ENCODE measurements around the gene ENO4. TPM values are rescaled to one million over a fixed set of nuclear protein-coding genes. Genes with fewer than 3 reads are reported as not detected.

Gene ENO4
- total RNA-seq, 4 donors from 2014 or later = 0.21 to 1.2 (median 0.39) TPM; not detected in 1

DNA sequence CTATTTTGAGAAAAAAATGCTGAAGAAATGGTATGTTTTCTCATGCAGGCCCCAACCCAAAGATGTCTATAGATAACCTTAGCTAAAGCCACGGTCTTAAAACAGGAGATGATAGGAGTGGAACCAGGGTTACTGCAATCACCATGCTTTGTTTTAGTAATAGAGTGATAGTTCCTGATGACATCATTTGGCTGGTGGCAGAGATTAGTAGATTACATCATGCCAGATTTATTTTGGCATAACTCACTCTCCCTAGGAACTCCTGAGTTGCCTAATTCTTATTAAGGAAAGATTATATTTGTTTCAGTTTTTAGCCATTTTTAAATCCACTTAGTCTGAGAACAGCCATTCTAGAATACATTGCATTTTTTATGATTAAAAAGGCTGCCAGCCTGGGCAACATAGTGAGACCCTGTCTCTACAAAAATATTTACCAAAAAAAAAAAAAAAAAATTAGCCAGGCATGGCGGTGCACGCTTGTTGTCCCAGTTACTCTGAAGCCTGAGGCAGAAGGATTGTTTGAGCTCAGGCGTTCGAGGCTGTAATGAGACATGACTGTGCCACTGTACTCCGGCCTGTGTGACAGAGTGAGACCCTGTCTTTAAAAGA is 17.8 kb downstream of the ENO4 start:
- no peaks in the 10 kb centered on the region for H3K27me3 ChIP-seq
- H3K4me3 ChIP-seq = no peak overlapping the region
- H3K9me3 ChIP-seq = no peaks in the 10 kb centered on the region
- no peak for DNase-seq (ENCODE audit: low spot score in 2 of 2)
- H3K36me3 ChIP-seq = no peaks in the 10 kb centered on the region
- WGBS, 2 donors = 86 to 90% methylated on average over 6 of the region's 6 CpGs
- H3K27ac ChIP-seq = no peak overlapping the region
- H3K4me1 ChIP-seq = no peaks in the 10 kb centered on the region
- TF ChIP-seq EP300 (IDR thresholded peaks at IDR 0.05) (no peak), POLR2A (IDR thresholded peaks at IDR 0.05) (no peak)
- TF ChIP-seq, protein P1, sequence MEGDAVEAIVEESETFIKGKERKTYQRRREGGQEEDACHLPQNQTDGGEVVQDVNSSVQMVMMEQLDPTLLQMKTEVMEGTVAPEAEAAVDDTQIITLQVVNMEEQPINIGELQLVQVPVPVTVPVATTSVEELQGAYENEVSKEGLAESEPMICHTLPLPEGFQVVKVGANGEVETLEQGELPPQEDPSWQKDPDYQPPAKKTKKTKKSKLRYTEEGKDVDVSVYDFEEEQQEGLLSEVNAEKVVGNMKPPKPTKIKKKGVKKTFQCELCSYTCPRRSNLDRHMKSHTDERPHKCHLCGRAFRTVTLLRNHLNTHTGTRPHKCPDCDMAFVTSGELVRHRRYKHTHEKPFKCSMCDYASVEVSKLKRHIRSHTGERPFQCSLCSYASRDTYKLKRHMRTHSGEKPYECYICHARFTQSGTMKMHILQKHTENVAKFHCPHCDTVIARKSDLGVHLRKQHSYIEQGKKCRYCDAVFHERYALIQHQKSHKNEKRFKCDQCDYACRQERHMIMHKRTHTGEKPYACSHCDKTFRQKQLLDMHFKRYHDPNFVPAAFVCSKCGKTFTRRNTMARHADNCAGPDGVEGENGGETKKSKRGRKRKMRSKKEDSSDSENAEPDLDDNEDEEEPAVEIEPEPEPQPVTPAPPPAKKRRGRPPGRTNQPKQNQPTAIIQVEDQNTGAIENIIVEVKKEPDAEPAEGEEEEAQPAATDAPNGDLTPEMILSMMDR (IDR thresholded peaks at IDR 0.05) = no peak

DNA sequence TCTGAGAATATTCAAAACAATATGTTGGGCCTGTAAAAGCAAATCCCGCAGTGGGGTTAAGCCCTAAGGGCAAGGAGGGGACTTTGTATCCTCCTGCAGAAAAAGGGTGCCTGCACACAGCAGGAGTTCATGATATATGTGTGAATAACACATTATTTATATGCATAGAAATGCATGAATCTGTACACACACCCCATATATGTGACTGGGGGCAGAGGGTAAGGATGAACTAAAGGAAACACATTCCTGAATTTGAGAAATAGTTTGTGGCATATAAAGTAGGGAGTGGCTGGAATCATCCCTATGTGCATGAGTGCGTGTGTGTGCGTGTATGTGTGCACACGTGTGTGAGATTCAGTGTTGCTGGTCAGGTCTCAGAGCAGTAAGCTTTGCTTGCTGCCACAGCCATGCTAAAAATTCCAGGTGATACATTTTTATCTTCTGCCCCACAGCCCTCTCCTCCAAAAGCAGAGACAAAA is 18.9 kb downstream of the ENO4 start:
- no peak for DNase-seq (ENCODE audit: low spot score in 2 of 2)
- no peaks in the 10 kb centered on the region for H3K9me3 ChIP-seq
- H3K4me1 ChIP-seq = no peaks in the 10 kb centered on the region
- no peak overlapping the region for H3K4me3 ChIP-seq
- no peaks in the 10 kb centered on the region for H3K27me3 ChIP-seq
- TF ChIP-seq EP300 (IDR thresholded peaks at IDR 0.05) = no peak
- TF ChIP-seq POLR2A (IDR thresholded peaks at IDR 0.05) = no peak
- TF ChIP-seq, protein P1 (IDR thresholded peaks at IDR 0.05) = no peak
- H3K36me3 ChIP-seq = no peaks in the 10 kb centered on the region
- no peak overlapping the region for H3K27ac ChIP-seq
- 60 to 65% methylated on average over 4 of the region's 4 CpGs for WGBS, 2 donors

DNA sequence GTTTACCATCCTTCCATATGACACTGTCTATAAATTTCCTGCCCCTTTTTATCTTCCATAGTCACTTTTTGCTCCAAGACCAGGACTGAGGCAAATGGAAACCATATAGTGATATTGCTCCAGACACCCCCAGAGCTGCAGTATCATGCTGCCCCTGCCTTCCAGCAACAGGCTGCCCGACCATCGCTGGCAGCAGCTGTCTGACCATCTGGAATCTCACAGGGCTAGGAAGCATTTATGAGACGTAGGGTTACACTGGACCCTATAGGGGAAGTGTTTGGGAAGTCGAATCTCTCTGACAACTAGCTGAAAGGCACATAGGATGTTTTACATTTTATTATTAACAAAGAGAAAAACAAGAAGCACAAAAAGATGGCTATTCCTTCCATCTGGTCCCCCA is 19.4 kb downstream of the ENO4 start:
- no peak overlapping the region for H3K4me3 ChIP-seq
- H3K27me3 ChIP-seq = no peaks in the 10 kb centered on the region
- WGBS, 2 donors = 50 to 60% methylated on average over 4 of the region's 4 CpGs
- no peak overlapping the region for H3K27ac ChIP-seq
- H3K9me3 ChIP-seq = no peaks in the 10 kb centered on the region
- no peak for DNase-seq (ENCODE audit: low spot score in 2 of 2)
- H3K36me3 ChIP-seq = no peaks in the 10 kb centered on the region
- H3K4me1 ChIP-seq = no peaks in the 10 kb centered on the region
- TF ChIP-seq, protein P1 (IDR thresholded peaks at IDR 0.05) = no peak
- TF ChIP-seq EP300 (IDR thresholded peaks at IDR 0.05) = no peak
- TF ChIP-seq POLR2A (IDR thresholded peaks at IDR 0.05) = no peak

DNA sequence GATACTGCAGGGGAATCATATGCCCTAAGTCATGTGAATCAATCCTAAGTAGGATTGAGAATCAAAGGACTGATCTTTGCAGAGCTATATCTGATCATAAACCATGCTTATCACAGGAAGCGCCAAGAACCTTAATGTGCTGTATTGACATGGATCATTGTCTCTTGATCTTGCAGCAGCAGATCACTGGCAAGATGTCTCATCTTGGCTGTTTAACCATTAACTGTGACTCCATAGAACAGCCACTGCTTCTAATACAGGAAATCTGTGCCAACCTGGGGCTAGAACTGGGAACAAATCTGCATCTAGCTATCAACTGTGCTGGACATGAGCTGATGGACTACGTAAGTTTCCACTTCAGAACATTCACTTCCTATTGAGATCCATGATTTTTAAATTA is 21.6 kb downstream of the ENO4 start:
- H3K4me3 ChIP-seq = no peak overlapping the region
- no peak for DNase-seq (ENCODE audit: low spot score in 2 of 2)
- 95 to 100% methylated on average over 2 of the region's 2 CpGs for WGBS, 2 donors

DNA sequence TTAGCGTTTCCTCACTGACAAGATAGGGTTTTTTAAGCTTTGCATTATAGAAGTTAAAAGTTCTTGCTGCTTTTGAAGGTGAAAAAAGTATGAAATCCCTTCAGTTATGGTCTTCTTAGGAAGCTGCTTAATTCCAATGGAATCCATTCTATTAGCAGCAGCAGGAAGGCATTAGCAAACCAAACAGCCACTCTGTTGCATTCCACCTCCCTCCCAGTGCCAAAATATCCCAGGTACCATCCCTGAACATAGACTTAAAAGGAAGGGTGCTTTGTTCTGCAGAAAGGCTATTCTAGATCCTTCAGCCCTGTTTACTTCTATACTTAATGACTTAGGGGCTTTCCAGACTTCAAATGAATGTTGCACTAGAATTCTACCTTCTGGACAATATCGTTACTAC is 23.8 kb downstream of the ENO4 start:
- no peak for DNase-seq (ENCODE audit: low spot score in 2 of 2)
- Histone ChIP-seq H3K9me3 (no peaks in the 10 kb centered on the region), H3K4me3 (no peak overlapping the region), H3K36me3 (no peaks in the 10 kb centered on the region), H3K27ac (no peak overlapping the region), H3K4me1 (no peaks in the 10 kb centered on the region), H3K27me3 (no peaks in the 10 kb centered on the region)
- 50 to 56% methylated on average over 2 of the region's 2 CpGs for WGBS, 2 donors
- TF ChIP-seq, protein P1 (IDR thresholded peaks at IDR 0.05) = no peak
- TF ChIP-seq POLR2A (IDR thresholded peaks at IDR 0.05) (no peak), EP300 (IDR thresholded peaks at IDR 0.05) (no peak)

More for the DNA sequence above, 21.6 kb downstream of the ENO4 start:
- Histone ChIP-seq H3K27me3 (no peaks in the 10 kb centered on the region), H3K27ac (no peak overlapping the region), H3K4me1 (no peaks in the 10 kb centered on the region), H3K36me3 (no peaks in the 10 kb centered on the region), H3K9me3 (no peaks in the 10 kb centered on the region)
- TF ChIP-seq, protein P1 (IDR thresholded peaks at IDR 0.05) = no peak
- TF ChIP-seq POLR2A (IDR thresholded peaks at IDR 0.05) (no peak), EP300 (IDR thresholded peaks at IDR 0.05) (no peak)
